ENCODE results near the gene GANC.
"Not testable (repeated sequence)": the region's sequence is repeated elsewhere in the genome, so short reads cannot be mapped to it uniquely, and the experiment has no call there.

The GANC gene

DNA sequence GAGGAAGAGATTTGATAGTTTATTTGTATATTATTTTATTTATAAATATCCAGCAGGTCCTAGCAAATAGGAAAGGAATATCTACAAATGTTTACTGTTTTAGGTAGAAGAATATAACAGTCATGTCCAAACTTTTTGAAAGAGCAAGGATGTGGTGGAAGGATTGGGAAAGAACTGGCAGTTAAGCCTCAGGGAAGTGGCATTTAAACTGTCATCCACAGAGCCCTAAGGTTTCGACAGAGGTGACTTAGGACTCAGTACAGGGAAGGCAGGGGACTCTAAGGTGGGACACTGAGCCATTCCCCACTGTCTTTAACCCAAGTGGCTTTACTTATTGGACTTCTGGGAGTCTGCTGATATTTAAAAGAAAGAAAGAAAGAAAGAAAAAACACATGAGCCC, 12.0 kb downstream of the GANC start:
- no peak for DNase-seq

DNA sequence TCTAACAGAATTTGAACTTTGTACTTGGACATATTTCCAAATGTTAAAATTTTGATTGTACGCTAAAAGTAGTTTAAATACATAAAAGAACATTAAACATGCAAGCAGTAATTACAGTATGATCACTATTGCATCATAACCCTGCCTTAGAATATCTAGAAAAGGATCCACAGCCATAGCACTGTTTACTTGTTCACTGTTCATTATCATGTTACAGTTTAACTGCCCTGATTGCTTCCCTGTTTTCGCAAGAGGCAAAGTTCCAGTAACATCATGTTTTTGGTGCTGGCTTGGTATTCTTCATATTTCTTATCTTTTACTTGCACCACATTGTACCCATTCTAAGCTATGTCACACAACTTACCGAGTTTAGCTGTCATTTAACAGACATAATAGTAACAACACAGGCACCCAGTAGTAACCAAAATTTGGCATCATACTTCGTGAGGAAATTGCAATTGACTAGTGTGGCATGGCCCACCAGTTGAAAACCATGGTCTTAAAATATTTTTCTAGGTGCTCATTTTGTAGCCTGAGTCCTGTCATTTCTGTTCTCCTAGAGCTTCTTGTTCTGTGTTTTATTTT, 13.5 kb downstream of the GANC start:
- DNase-seq = no peak

- no peak for DNase-seq
These were observed 14.9 kb downstream of the GANC start for GRCh38 chr15:42287931-42288330.

GRCh38 chr15:42289166-42289565, 16.2 kb downstream of the GANC start:
- no peak for DNase-seq

DNA sequence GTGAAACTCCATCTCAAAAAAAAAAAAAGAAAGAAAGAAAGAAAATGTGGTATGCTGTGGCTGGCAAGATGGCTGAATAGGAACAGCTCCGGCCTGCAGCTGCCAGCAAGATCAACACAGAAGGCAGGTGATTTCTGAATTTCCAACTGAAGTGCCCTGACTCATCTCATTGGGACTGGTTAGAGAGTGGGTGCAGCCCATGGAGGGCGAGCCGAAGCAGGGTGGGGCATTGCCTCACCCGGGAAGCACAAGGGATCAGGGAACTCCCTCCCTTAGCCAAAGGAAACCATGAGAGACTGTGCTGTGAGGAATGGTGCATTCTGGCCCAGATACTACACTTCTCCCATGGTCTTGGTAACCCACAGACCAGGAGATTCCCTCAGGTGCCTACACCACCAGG, 28.0 kb downstream of the GANC start:
- not testable (repeated sequence) for DNase-seq

- DNase-seq = no peak
These were observed 33.7 kb downstream of the GANC start for GRCh38 chr15:42306681-42307080.

DNA sequence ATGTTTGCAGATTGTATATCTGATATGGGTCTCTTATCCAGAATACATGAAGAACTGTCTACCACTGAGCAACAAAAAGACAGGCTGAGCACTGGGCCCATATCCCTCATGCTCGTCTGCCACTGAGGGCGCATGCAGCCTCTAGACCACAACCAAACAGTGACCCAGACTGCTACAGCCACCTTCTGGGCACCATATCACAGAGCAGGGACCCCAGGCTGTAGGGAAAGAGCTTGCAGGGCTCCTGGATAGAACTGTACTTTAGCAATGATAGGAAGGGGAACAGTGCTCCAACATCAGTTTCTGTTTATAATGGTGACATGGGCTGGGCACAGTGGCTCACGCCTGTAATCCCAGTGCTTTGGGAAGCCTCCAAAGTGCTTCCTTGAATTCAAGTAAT, 40.5 kb downstream of the GANC start:
- no peak for DNase-seq

DNA sequence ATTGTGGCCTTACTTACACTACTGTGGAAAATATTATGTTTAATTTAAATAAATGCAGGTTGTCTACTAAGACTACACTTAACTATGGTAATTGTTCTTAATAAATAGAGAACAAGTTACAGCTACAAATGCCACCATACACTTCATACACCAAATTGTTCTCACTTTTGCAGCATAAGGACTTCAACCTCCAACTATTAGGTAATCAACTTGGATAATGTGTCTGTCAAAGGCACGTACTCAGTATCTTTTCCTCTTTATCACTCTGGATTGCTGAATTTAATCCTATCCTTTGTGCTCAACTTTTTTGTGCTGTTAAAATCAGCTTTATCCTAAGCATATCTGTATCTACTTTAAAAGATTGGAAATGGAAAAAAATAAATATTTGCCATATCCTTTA, 41.8 kb downstream of the GANC start:
- DNase-seq = no peak

GRCh38 chr15:42315521-42315920, 42.5 kb downstream of the GANC start:
- no peak for DNase-seq

DNA sequence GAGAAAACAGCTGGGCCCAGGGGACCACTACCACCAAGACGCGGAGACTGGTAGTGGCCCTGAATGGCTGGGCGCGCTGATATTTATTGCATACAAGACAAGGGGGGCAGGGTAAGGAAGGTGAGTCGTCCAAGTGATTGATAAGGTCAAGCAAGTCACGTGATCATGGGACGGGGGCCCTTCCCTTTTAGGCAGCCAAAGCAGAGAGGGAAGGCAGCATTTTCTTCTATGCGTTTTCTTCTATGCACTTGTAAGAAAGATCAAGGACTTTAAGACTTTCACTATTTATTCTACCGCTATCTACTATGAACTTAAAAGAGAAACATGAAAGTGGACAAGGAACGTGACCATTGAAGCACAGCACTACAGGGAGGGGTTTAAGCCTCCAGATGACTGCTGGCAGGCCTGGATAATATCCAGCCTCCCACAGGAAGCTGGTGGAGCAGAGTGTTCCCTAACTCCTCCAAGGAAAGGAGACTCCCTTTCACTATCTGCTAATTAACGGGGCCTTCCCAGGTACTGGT, 43.3 kb downstream of the GANC start:
- DNase-seq = not testable (repeated sequence)

GRCh38 chr15:42319206-42319605, 46.2 kb downstream of the GANC start:
- DNase-seq = no peak

- no peak for DNase-seq
These were observed 51.3 kb downstream of the GANC start for GRCh38 chr15:42324308-42324707.

DNA sequence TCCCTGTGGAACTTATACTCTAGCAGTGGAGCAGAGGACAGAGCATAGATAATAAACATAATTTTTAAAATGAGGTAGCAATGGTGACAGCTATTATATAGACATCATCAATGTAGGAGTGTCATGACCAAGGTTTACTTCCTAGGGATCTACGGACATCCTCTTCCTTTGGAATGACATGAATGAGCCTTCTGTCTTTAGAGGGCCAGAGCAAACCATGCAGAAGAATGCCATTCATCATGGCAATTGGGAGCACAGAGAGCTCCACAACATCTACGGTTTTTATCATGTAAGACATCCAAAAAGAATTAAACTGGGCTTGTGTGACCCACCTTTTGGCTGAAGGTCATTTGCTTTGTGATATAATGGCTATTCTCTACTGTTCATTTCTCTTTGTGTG, 56.2 kb downstream of the GANC start:
- DNase-seq = no peak

- DNase-seq = no peak
These were observed 57.0 kb downstream of the GANC start for GRCh38 chr15:42329992-42330391.

GRCh38 chr15:42331235-42331634, 58.2 kb downstream of the GANC start:
- no peak for DNase-seq

- no peak for DNase-seq
These were observed 59.3 kb downstream of the GANC start for GRCh38 chr15:42332331-42332730.

DNA sequence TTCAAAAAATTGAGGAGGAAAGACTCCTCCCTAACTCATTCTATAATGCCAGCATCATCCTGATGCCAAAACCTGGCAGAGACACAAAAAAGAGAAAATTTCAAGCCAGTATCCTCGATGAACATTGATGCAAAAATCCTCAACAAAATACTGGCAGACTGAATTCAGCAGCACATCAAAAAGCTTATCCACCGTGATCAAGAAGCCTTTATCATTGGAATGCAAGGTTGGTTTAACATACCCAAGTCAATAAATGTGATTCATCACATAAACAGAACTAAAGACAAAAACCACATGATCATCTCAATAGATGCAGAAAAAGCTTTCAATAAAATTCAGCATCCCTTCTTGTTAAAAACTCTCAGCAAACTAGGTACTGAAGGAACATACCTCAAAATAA, 62.1 kb downstream of the GANC start:
- no peak for DNase-seq

GRCh38 chr15:42336650-42337049, 63.6 kb downstream of the GANC start:
- DNase-seq = not testable (repeated sequence)

DNA sequence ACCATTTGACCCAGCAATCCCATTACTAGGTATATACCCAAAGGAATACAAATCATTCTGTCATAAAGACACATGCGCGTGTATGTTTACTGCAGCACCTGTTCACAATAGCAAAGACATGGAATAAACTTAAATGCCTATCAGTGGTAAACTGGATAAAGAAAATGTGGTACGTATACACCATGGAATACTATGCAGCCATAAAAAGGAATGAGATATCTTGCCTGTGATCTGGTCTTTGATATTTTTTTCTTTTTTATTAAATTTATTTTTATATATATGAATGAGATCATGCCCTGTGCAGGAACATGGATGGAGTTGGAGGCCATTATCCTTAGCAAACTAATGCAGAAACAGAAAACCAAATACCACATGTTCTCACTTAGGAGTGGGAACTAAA, 64.1 kb downstream of the GANC start:
- not testable (repeated sequence) for DNase-seq

DNA sequence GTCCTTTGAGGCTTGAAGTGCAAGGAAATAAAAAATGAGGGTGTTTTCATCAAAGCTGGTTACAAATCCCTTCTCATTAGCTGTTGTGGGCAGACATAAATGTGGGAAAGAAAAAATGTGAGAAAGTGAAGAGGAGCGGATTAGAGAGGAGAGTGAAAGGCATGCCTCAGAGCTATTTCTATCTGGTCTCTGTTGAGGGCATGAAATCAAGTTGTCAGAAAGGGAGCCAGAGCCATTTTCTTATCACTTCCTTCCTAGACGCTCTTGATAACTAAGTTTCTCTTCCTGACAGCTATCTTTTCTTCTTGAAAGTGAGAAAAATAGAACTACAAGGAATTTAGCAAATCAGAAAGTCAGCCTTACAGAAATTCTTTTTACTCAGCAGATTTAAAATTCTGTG, 65.5 kb downstream of the GANC start:
- DNase-seq = no peak

- DNase-seq = no peak
These were observed 70.7 kb downstream of the GANC start for GRCh38 chr15:42343596-42344232.

- DNase-seq = no peak
These were observed 71.8 kb downstream of the GANC start for GRCh38 chr15:42344763-42345162.

- DNase-seq = no peak
These were observed 72.5 kb downstream of the GANC start for GRCh38 chr15:42345504-42345903.

- no peak for DNase-seq
These were observed 75.1 kb downstream of the GANC start for GRCh38 chr15:42348083-42348482.

DNA sequence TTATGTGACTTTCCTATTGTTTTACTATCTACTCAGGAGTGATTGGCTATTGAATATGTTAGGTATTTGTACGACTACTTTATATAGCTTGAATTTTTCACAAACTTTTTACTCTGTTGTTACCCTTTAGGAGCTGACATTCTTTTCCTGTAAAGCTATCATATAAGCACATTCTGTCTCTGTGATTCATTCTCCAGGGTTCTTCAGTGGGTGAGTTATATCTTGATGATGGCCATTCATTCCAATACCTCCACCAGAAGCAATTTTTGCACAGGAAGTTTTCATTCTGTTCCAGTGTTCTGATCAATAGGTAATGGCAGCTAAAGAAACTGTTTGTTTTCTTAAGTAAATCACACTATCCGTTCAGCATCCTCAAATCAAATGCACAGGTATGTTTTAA, 76.2 kb downstream of the GANC start:
- DNase-seq = no peak

Measured in stimulated activated CD4-positive, alpha-beta T cell treated with anti-CD3 and anti-CD28 coated beads, Interleukin-12 subunit alpha, Interleukin-12 subunit beta, amount 100 ng/mL, for 4 hours (primary cell).